ENCODE results near the gene GNAT1. TPM values are rescaled to one million over a fixed set of nuclear protein-coding genes. Genes with fewer than 3 reads are reported as not detected.

GNAT1 gene
- polyA plus RNA-seq: not detected in 2 replicates
- 0.24 TPM in 1 of 2 replicates, not detected in the other for polyA minus RNA-seq

GRCh38 chr3:50190936-50191660 lies at the start of gene GNAT1:
Gene GNAT1, plus strand, starts transcription at chr3:50191610. Its CDS starts 116 bp downstream, at chr3:50191726.
- H3K36me3 ChIP-seq (ENCODE audit: insufficient read depth, low read length): peaks cover 6% of the 10 kb centered on the region
- H3K4me3 ChIP-seq (ENCODE audit: low read length): no peak within 1 kb of the TSS
- H3K79me2 ChIP-seq (replicated peaks; ENCODE audit: insufficient read depth, low read length): no peaks in the 10 kb centered on the region
- no peaks in the 10 kb centered on the region for H3K9me2 ChIP-seq (ENCODE audit: insufficient read depth, low read length)
- no peaks in the 10 kb centered on the region for H3F3A ChIP-seq (ENCODE audit: insufficient read depth, low read length, poor library complexity, severe bottlenecking)
- H3K9me3 ChIP-seq (ENCODE audit: low read length): no peaks in the 10 kb centered on the region
- no peak within 1 kb of the TSS for H3K27ac ChIP-seq (ENCODE audit: low read length)
- no peak for TF ChIP-seq EP300 (conservative IDR thresholded peaks at IDR 0.05; ENCODE audit: poor library complexity, severe bottlenecking)
- TF ChIP-seq TAF1 (IDR thresholded peaks at IDR 0.05; ENCODE audit: low read depth): no peak
- no peak for TF ChIP-seq EZH2 (IDR thresholded peaks at IDR 0.05; ENCODE audit: borderline replicate concordance, insufficient read depth, low read length, poor library complexity, severe bottlenecking)
- no peak for TF ChIP-seq POLR2AphosphoS5 (IDR thresholded peaks at IDR 0.05)
- H2AFZ ChIP-seq (ENCODE audit: low read depth, low read length): no peak within 1 kb of the TSS
- no peak within 1 kb of the TSS for H3K4me2 ChIP-seq (ENCODE audit: low read length)
- H4K20me1 ChIP-seq (ENCODE audit: insufficient read depth): no peaks in the 10 kb centered on the region
- no peak within 1 kb of the TSS for H3K9ac ChIP-seq (ENCODE audit: low read length)
- no peaks in the 10 kb centered on the region for H3K27me3 ChIP-seq (ENCODE audit: insufficient read depth, low read depth, low read length)

DNA sequence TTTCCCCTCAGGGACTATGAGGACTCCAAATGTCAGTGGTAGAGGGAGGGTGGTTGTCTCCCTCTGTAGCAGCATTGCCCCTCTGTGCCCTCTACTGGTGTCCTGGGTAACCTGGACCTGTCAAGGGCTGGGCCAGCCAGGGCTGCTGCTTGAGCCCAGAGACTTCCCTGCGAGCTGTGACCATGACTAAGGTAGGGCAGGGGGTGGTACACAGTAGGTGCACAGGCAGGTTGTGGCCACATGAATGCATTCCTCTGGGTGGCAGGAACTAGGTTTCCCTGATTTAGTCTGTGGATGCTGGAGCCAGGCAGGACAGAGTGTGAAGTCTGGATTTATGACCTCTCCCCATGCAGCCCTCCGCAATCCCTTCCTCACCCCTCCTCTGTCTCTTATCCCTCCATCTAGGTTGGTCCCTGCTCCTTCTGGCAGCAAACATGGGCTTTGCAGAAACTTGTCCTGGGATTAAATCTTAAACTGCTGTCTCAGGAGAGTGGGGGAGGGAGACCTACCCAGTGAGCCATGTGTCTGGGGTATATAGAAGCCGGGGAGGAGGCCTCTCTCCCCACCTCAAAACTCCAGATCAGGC lies 45.0 kb upstream of the GNAT1 start:
- Histone ChIP-seq H3K79me2 (replicated peaks; ENCODE audit: insufficient read depth, low read length) (no peaks in the 10 kb centered on the region), H3K9me2 (ENCODE audit: insufficient read depth, low read length) (no peaks in the 10 kb centered on the region), H3K4me3 (ENCODE audit: low read length) (no peak overlapping the region), H3K4me2 (ENCODE audit: low read length) (no peak overlapping the region), H3K9ac (ENCODE audit: low read length) (no peak overlapping the region), H3K36me3 (ENCODE audit: insufficient read depth, low read length) (no peaks in the 10 kb centered on the region), H3K9me3 (ENCODE audit: low read length) (no peaks in the 10 kb centered on the region), H2AFZ (ENCODE audit: low read depth, low read length) (no peak overlapping the region), H3K27me3 (ENCODE audit: insufficient read depth, low read depth, low read length) (no peaks in the 10 kb centered on the region), H3F3A (ENCODE audit: insufficient read depth, low read length, poor library complexity, severe bottlenecking) (no peaks in the 10 kb centered on the region), H4K20me1 (ENCODE audit: insufficient read depth) (no peaks in the 10 kb centered on the region), H3K27ac (ENCODE audit: low read length) (no peak overlapping the region)
- TF ChIP-seq POLR2AphosphoS5 (IDR thresholded peaks at IDR 0.05) (no peak), EZH2 (IDR thresholded peaks at IDR 0.05; ENCODE audit: borderline replicate concordance, insufficient read depth, low read length, poor library complexity, severe bottlenecking) (no peak), RAD21 (conservative IDR thresholded peaks at IDR 0.05) (no peak), EP300 (conservative IDR thresholded peaks at IDR 0.05; ENCODE audit: poor library complexity, severe bottlenecking) (no peak), SMC3 (conservative IDR thresholded peaks at IDR 0.05; ENCODE audit: poor library complexity) (no peak), REST (IDR thresholded peaks at IDR 0.05; ENCODE audit: borderline replicate concordance) (no peak), TAF1 (IDR thresholded peaks at IDR 0.05; ENCODE audit: low read depth) (no peak), MXI1 (conservative IDR thresholded peaks at IDR 0.05; ENCODE audit: poor library complexity, severe bottlenecking) (no peak)
- TF ChIP-seq, protein P1, sequence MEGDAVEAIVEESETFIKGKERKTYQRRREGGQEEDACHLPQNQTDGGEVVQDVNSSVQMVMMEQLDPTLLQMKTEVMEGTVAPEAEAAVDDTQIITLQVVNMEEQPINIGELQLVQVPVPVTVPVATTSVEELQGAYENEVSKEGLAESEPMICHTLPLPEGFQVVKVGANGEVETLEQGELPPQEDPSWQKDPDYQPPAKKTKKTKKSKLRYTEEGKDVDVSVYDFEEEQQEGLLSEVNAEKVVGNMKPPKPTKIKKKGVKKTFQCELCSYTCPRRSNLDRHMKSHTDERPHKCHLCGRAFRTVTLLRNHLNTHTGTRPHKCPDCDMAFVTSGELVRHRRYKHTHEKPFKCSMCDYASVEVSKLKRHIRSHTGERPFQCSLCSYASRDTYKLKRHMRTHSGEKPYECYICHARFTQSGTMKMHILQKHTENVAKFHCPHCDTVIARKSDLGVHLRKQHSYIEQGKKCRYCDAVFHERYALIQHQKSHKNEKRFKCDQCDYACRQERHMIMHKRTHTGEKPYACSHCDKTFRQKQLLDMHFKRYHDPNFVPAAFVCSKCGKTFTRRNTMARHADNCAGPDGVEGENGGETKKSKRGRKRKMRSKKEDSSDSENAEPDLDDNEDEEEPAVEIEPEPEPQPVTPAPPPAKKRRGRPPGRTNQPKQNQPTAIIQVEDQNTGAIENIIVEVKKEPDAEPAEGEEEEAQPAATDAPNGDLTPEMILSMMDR (IDR thresholded peaks at IDR 0.05; ENCODE audit: poor library complexity, severe bottlenecking): no peak
